GM19099 (cell line): Measurements from ENCODE around the gene CTXND2.

ENCODE experiments used
- POLR2A ChIP-seq: IDR thresholded peaks from 3 replicates; pipeline ENCODE4 v1.6.1; 2011; ENCODE audit warnings: low read depth; ENCODE audit not compliant: insufficient read length; ENCODE audit errors: extremely low read depth

Gene CTXND2

DNA sequence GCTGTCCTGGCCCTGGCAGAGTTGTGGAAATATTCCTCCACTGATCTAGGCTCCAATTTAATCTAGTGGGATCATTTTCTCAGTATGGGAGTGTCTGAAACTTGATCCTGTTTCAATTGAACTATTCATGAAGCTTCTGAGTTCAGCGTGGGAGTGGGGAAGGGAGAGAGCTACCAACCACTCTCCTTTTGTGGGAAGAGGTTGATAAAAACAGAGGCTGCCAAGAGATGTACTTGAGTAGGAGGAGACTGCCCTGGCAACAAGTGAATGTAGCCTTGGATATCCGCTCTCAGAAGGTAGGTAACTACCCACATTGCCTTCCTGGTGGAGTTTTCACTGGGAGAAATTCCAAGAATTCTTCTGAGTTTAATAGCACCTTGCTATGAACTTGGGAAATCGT is at the start of gene CTXND2:
CTXND2 (plus strand) TSS at position 119 of the 400 bp plus-strand sequence. CDS start 25,179 bp downstream, outside the sequence.
- TF ChIP-seq POLR2A = no peak

DNA sequence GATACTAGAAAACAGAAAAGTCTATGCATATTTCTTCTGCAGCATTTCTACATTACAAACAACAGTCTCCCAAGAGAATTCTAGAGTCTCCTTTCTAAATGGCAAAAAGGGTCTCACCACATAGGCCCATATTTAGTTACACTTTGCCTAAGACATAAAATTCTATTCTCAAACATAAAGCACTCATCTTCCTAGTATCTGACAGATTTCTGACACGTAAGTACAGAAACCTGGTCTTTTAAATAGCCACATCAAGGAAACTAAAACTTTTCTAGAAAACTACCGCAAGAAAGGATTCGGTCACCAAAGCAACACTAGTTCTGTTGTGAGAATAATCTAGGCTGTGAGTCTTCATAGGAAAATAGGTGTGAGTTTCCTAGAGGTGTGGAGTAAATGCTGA is 45.3 kb upstream of the CTXND2 start:
- TF ChIP-seq POLR2A = no peak

DNA sequence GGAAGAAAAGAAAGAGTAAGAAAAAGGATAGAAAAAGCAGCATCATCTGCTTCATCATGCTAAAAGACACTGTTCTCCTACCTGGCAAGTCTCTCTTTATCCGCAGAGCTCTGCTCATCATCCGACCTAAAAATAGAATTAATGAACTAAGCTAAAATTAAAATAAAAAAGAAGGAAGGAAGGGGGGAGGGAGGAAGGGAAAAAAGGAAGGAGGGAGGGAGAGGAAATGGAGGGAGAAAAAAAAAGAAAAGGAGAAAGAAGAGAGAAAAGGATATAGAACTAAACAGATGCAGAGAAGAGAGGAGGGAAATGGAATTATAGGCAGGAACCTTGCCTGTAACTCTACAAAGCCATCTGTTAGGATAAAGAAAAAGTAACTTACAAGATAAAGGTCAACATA is 44.6 kb upstream of the CTXND2 start:
- no peak for TF ChIP-seq POLR2A

DNA sequence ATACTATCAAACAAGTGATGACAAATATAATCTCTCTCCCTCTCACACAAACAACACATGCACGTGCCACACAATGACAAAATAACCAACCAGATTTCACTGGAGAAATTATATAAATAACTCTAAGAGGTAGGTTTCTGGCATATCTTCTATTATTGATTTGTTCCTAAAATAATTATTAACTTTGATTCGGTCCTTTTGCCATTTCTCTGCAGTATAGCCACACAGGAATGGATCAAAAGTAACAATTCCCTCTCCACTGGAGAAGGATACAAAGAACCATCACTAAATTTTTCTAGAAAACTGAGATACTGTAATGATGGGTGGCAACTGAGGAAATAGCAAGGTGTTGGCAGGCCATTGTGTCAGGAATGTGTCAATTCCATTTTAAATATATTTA is 44.0 kb upstream of the CTXND2 start:
- no peak for TF ChIP-seq POLR2A

DNA sequence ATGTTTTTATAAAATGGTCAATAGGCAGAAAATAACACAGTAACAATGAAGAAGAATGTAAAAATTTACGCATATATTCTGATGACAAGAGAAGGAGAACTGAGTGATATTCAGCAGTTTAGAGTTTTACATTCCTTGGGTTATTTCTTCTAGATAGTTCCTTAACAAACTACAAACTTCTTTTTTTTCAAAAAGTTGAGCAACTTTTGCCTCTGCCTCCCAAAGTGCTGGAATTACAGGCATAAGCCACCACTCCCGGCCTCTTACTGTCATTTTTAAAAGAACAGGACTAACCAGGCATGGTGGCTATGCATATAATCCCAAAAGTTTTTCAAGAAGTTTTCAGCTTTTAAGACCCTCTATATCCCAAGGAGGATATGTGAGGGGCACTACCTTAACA is 43.5 kb upstream of the CTXND2 start:
- no peak for TF ChIP-seq POLR2A

DNA sequence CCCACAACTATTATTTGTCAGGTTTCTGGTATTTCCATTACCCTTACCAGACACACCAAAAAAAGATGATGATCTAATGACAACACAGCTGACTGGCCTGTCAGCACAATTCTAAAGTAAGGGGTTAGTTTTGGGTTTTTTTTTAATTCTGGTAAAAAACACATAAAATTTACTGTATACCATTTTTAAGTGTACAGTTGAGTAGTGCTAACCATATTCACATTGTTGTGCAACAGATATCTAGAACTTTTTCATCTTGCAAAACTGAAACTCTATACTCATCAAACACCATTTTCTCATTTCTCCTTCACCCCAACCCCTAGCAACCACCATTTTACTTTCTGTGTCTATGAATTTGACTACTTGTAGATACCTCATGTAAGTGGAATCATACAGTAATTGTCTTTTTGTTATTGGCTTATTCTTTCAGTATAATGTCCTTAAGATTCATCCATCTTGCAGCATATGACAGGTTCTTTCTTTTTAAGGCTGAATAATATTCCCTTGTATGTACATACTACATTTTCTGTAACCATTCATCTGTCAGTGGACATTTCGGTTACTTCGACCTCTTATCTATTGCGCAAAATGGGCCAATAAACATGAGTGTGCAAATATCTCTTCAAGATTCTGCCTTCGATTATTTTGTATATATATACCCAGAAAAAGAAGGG is 40.3 kb upstream of the CTXND2 start:
- no peak for TF ChIP-seq POLR2A

DNA sequence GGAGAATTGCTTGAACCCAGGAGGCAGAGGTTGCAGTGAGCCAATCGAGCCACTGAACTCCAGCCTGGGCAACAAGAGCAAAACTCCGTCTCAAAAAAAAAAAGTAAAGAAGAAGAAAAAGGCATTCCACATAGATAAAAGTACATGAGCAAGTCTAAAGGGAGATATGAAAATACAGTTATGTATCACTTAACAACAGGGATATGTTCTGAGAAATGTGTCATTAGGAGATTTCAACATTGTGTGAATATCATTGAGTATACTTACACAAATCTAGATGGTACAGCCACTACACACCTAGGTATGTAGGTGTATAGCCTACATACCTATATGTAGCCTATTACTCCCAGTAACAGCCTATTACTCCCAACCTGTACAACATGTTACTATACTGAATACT is 23.2 kb upstream of the CTXND2 start:
- TF ChIP-seq POLR2A = no peak

DNA sequence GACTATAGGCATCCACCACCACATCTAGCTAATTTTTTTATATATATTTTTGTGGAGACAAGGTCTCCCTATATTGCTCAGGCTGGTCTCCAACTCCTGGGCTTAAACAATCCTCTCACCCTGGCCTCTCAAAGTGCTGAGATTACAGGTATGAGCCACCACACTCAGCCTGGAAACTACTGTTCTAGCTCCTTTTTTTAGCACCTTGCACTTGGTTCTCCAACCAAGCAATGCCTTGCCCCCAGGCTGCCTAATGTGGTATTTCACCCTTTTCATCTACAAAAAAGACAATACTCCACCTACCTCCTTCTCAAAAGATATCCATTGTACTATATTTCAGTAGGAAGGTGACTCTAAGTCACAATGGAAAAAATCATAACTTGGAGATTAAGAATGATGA is 17.3 kb upstream of the CTXND2 start:
- TF ChIP-seq POLR2A = no peak

DNA sequence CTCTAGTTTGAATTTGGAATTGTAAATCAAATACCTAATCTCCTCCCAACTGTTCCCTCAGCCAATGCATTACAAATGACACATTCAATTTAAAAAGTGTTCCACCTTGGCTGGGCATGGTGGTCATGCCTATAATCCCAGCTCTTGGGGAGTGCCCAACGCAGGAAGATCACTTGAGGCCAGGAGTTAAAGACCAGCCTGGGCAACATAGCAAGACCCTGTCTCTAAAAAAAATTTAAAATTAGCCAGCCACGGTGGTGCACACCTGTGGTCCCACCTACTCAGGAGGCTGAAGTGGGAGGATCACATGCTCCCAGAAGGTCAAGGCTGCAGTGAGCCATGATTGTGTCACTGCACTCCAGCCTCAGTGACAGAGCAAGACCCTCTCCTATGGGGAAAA is 14.4 kb upstream of the CTXND2 start:
- no peak for TF ChIP-seq POLR2A

DNA sequence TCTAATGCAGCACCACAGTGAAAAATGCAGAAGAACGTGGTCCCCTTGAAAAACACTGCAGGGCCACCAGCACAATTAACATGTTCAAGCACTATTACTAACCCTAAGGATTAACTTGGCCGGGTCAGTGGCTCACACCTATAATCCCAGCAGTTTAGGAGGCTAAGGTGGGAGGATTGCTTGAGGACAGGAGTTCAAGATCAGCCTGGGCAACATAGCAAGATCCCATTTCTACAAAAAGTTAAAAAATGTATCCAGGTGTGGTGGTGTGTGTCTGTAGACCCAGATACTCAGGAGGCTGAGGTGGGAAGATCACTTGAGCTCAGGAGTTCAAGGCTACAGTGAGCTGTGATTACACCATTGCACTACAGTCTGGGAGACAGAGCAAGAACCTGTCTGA is 13.4 kb upstream of the CTXND2 start:
- TF ChIP-seq POLR2A = no peak

DNA sequence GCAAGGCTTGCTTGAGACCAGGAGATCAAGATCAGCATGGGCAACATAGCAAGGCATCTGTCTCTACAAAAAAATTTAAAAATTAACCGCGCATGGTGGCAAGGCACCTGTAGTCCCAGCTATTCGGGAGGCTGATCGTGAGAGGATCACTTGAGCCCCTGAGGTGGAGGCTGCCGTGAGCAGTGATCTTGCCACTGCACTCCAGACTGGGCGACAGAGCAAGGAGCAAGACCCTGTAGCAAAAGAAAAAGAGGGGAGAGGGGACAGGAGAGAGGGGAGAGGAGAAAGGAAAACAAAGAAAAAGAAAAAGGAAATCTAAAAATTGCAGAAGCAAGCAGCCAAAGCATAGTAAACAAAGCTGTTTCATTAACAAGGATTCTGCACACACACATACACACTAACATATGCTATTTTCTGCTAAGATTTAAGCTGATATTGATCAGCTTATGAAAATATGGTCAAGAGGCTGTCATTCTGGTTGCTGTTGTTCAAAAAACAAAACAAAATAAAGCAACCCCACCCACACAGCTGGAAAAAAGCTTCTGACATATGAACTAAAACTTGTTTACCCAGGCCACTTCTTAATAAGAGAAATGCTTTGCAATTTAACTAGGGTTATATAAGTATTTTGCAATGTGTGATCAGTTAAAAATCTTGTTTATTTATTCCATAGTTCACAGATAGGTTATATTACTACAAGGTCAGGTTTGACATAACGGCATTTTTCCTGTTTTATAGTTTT is 12.3 kb upstream of the CTXND2 start:
- TF ChIP-seq POLR2A = no peak

DNA sequence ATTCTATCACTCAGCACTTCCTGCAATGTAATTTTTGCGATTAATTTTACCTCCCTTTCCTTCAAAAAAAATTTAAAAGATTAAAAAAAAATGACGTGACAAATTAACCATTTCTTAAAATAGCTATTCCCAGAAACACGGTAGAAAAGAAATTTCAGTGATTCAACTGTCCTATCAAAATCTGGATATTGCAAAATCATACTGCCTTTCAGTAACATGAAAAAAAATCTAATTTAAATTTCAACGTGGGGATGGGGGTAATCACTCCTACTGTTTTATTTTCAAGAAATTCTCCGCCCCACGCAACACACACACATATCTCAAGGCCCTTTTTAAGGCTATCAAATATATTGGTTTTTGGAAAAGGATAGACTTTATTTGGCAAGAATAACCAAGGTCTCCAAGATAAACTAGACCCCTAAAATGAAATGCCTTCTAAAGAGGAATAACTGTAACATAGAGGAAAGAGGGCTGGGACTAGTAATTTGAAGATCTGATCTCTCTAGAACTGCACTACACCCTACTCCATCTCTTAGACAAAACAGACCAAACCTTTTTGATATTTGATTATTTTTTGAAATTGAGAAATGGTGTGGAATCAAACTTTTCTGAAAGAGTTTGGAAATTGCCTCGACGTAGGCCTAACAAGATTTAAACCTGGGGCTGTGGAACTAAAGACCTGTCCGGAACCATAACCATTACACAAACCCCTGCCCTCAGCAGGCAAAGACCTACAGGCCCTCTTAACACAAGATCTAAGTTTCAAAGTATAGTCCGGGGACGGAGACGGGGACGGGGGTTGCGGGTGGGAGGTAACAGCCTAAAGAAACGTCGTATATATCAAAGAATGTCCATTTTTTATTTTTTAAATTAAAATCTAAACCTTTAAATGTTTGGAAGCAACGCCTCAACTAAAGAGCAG is 11.5 kb upstream of the CTXND2 start:
- TF ChIP-seq POLR2A = no peak

DNA sequence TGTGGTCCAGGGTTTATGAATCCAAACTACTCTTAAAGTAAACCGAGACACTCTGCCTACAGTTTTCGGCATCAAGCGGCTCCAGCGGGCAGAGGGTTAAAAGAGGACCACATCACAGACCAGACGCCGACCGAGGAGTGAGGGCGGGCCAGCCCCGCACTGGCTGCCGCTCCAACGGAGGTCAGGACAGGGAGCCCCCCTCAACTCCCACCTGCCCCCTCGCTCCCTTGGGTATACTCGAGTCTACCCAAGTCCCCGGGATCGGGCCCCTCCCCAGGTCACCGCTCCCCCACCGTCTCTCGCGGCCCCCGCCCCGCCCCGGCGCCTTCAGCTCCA is 10.8 kb upstream of the CTXND2 start:
- TF ChIP-seq POLR2A = no peak

DNA sequence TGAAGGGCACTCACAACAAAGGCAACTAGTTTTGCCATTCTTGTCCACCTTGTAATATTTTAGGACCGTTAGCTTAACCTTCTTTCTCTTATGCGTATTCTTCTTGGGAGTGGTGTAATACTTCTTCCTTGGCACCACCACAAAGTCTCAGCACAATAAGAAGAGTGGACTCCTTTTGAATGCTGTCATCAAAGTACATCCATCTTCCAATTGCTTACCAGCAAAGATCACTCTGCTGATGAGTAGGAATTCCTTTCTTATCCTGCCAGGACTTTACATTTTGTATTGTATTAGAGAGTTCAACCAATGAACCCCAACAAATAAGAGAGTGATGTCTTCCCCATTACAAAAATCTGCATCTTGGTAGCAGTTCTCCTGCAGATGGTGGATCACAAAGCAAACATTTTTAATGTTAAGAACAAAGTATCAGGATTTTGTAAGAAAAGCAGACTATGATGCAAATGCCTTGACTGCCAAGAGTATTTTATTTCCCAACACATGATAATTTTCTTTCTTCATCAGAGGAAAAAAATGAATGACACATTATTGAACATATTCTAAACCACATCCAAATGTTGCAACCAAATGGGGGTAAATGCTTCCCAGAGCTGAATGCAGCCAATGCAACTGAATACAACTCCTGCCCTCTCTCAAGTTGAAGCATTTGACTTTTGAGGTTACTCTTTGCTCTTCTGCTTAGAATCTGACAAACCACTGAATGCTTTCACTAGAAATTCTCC is 5.4 kb upstream of the CTXND2 start:
- TF ChIP-seq POLR2A = no peak

DNA sequence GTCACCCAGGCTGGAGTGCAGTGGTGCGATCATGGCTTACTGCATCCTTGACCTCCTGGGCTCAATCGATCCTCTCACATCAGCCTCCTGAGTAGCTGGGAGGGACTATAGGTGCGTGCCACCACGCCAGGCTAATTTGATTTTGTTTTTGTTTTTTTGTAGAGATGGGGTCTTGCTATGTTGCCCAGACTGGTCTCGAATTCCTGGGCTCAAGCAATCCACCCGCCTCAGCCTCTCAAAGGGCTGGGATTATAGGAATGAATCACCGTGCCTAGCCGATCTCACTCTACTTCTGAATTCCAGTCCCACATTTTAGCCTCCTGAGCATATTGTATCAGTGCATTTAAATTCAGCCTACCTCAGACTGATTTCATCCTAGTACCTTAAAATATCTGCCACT is 1.8 kb downstream of the CTXND2 start:
- TF ChIP-seq POLR2A = no peak
